Breast epithelium (tissue), 4 donors: Measurements from ENCODE around the gene PRDX2. TPM values are rescaled to one million over a fixed set of nuclear protein-coding genes. Genes with fewer than 3 reads are reported as not detected.
A peak's percentile ranks its signal among the peaks of the same experiment; 100 is the strongest.
"Not testable (repeated sequence)": the region's sequence is repeated elsewhere in the genome, so short reads cannot be mapped to it uniquely, and the experiment has no call there.

Source experiments
- DNase-seq, 2 donors: peaks; one replicate each; pipeline ENCODE4 v3.0.0-alpha.2; 2019; ENCODE audit warnings: low spot score in 2 of 2
- H3K27ac ChIP-seq, 2 donors: fragments of 200-600 bp; sonication (generic) in 1 of 2; one replicate each; pipeline ENCODE4 v1.5.1; 2016 to 2019; ENCODE audit warnings: mild to moderate bottlenecking in 1 of 2
- H3K27me3 ChIP-seq, 2 donors: fragments of 200-600 bp; sonication (generic) in 1 of 2; one replicate each; pipeline versions ENCODE4 v1.5.1 to v1.6.0; 2017 to 2019; ENCODE audit warnings: control low read depth in 1 of 2, mild to moderate bottlenecking in 1 of 2
- H3K36me3 ChIP-seq: fragments of 200-600 bp; one replicate; pipeline ENCODE4 v1.5.1; 2019
- H3K4me1 ChIP-seq, 2 donors: fragments of 200-600 bp; sonication (generic); one replicate each; pipeline ENCODE4 v1.5.1; 2016 to 2019; ENCODE audit warnings: control low read depth in 1 of 2
- H3K4me3 ChIP-seq, 3 donors: fragments of 200-600 bp; sonication (generic); 1 replicate in 2 of 3; 2 replicates in 1 of 3; pipeline ENCODE4 v1.5.1; 2016 to 2019; ENCODE audit warnings: mild to moderate bottlenecking in 3 of 3, moderate library complexity in 2 of 3
- H3K9me3 ChIP-seq, 2 donors: fragments of 200-600 bp; sonication (generic) in 1 of 2; one replicate each; pipeline ENCODE4 v1.5.1; 2016 to 2019; ENCODE audit warnings: control low read depth in 1 of 2
- CTCF ChIP-seq, 3 donors: fragments of 450-650 bp; IDR thresholded peaks; one replicate each; pipeline ENCODE4 v1.5.1; 2016 to 2017; ENCODE audit warnings: antibody characterized with exemption in 3 of 3, mild to moderate bottlenecking in 3 of 3, moderate library complexity in 3 of 3
- POLR2A ChIP-seq: fragments of 450-650 bp; IDR thresholded peaks from one replicate; pipeline ENCODE4 v1.6.1; 2016; ENCODE audit warnings: antibody characterized with exemption, mild to moderate bottlenecking, moderate library complexity
- POLR2AphosphoS5 ChIP-seq, 3 donors: sonication (generic); formaldehyde crosslinking; IDR thresholded peaks; one replicate each; pipeline ENCODE4 v1.6.1; 2017; ENCODE audit warnings: antibody characterized with exemption in 3 of 3
- intact Hi-C: fragments of 100-400 bp; cut with DNase I; formaldehyde crosslinking; loops from one replicate; pipeline ENCODE4 v1.15.1; 2023; ENCODE audit warnings: low total_unique reads
- total RNA-seq, 3 donors: library from RNA; depleted of rRNA; stranded (reverse); fragments of >200 nt; gene quantifications; one replicate each; pipeline ENCODE4 v1.1.0, GENCODE V29; 2016

Gene PRDX2
- total RNA-seq, 3 donors from 2014 or later: 150 to 199 (median 199) TPM

- TF ChIP-seq POLR2A (no peak), CTCF (IDR thresholded peaks at IDR 0.05) (no peak), POLR2AphosphoS5 (IDR thresholded peaks at IDR 0.05) (no peak)
- intact Hi-C loops: no loop called here
- Histone ChIP-seq H3K9me3 (no peaks in the 10 kb centered on the region), H3K4me3 (peak overlapping the region in 1 of 3 donors; percentile 89), H3K27me3 (no peaks in the 10 kb centered on the region), H3K4me1 (peaks cover 0 to 13% of the 10 kb centered on the region in 2 donors), H3K36me3 (no peaks in the 10 kb centered on the region), H3K27ac (no peak overlapping the region)
- no peak for DNase-seq
Measured at GRCh38 chr19:12799742-12800465, 1.7 kb downstream of the PRDX2 start.

GRCh38 chr19:12797607-12798006 lies 4.0 kb downstream of the PRDX2 start:
- H3K4me3 ChIP-seq, H3K9me3 ChIP-seq, DNase-seq, H3K27me3 ChIP-seq, intact Hi-C loops, H3K27ac ChIP-seq, H3K36me3 ChIP-seq: not testable (repeated sequence)
- H3K4me1 ChIP-seq: peaks cover 0 to 17% of the 10 kb centered on the region in 2 donors

GRCh38 chr19:12797141-12797587 lies 4.4 kb downstream of the PRDX2 start:
- H3K27me3 ChIP-seq: no peaks in the 10 kb centered on the region
- peaks cover 0 to 17% of the 10 kb centered on the region in 2 donors for H3K4me1 ChIP-seq
- intact Hi-C loops: no loop called here
- H3K9me3 ChIP-seq: no peaks in the 10 kb centered on the region
- no peak for TF ChIP-seq CTCF (IDR thresholded peaks at IDR 0.05)
- no peak for TF ChIP-seq POLR2AphosphoS5 (IDR thresholded peaks at IDR 0.05)
- TF ChIP-seq POLR2A: no peak
- H3K4me3 ChIP-seq: no peak overlapping the region
- H3K36me3 ChIP-seq: no peaks in the 10 kb centered on the region
- no peak for DNase-seq
- no peak overlapping the region for H3K27ac ChIP-seq

GRCh38 chr19:12796146-12797071 lies 5.2 kb downstream of the PRDX2 start:
- Histone ChIP-seq H3K27me3 (no peaks in the 10 kb centered on the region), H3K9me3 (no peaks in the 10 kb centered on the region), H3K4me3 (peak overlapping the region in 1 of 3 donors; percentile 6), H3K4me1 (peaks cover 0 to 17% of the 10 kb centered on the region in 2 donors), H3K36me3 (no peaks in the 10 kb centered on the region), H3K27ac (peak overlapping the region; percentile 1 to 64)
- intact Hi-C loops: no loop called here
- TF ChIP-seq CTCF (IDR thresholded peaks at IDR 0.05) (peak; percentile 97 to 99 (median 99)), POLR2AphosphoS5 (IDR thresholded peaks at IDR 0.05) (peak; percentile 68 to 93 (median 72)), POLR2A (peak; percentile 26)
- peak in 1 of 2 donors; percentile 61 for DNase-seq

GRCh38 chr19:12794971-12795381 lies 6.6 kb downstream of the PRDX2 start:
- H3K4me3 ChIP-seq: no peak overlapping the region
- TF ChIP-seq POLR2AphosphoS5 (IDR thresholded peaks at IDR 0.05) (no peak), CTCF (IDR thresholded peaks at IDR 0.05) (no peak), POLR2A (no peak)

More at GRCh38 chr19:12794971-12795381, 6.6 kb downstream of the PRDX2 start:
- Histone ChIP-seq H3K27ac (peak overlapping the region; percentile 40 to 98), H3K4me1 (peaks cover 0 to 10% of the 10 kb centered on the region in 2 donors), H3K27me3 (no peaks in the 10 kb centered on the region), H3K36me3 (no peaks in the 10 kb centered on the region), H3K9me3 (no peaks in the 10 kb centered on the region)
- intact Hi-C loops: no loop called here
- no peak for DNase-seq
